ENCODE results near the gene TPM2.

TPM2 gene

DNA sequence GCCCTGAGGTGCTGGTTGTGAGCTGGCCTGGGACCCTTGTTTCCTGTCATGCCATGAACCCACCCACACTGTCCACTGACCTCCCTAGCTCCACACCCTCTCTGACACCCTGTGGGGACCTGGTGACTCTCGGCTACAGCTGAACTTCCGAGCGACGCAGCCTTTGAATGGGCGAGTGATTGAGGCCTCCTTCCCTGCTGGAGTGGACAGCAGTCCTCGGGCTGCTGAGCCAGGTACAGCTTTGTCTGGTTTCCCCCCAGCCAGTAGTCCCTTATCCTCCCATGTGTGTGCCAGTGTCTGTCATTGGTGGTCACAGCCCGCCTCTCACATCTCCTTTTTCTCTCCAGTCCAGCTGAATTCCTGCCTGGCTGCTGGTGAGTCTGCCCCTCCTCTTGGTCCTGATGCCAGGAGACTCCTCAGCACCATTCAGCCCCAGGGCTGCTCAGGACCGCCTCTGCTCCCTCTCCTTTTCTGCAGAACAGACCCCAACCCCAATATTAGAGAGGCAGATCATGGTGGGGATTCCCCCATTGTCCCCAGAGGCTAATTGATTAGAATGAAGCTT is 9.9 kb downstream of the TPM2 start:
- in situ Hi-C loops (cut with MboI; ENCODE audit: low sequenced_read_pairs) = no loop called here

DNA sequence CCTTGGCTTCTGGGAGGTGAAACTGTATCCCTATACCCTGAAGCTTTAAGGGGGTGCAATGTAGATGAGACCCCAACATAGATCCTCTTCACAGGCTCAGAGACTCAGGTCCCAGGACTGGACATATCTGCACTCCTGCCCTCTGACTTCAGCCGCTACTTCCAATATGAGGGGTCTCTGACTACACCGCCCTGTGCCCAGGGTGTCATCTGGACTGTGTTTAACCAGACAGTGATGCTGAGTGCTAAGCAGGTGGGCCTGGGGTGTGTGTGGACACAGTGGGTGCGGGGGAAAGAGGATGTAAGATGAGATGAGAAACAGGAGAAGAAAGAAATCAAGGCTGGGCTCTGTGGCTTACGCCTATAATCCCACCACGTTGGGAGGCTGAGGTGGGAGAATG is 10.6 kb downstream of the TPM2 start:
- in situ Hi-C loops (cut with MboI; ENCODE audit: low sequenced_read_pairs) = no loop called here

DNA sequence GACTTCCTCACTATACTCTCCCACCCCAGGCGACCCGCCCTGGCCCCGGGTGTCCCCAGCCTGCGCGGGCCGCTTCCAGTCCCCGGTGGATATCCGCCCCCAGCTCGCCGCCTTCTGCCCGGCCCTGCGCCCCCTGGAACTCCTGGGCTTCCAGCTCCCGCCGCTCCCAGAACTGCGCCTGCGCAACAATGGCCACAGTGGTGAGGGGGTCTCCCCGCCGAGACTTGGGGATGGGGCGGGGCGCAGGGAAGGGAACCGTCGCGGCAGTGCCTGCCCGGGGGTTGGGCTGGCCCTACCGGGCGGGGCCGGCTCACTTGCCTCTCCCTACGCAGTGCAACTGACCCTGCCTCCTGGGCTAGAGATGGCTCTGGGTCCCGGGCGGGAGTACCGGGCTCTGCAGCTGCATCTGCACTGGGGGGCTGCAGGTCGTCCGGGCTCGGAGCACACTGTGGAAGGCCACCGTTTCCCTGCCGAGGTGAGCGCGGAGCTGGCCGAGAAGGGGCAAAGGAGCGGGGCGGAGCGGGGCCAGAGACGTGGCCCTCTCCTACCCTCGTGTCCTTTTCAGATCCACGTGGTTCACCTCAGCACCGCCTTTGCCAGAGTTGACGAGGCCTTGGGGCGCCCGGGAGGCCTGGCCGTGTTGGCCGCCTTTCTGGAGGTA is 13.9 kb downstream of the TPM2 start:
- in situ Hi-C loops (cut with MboI; ENCODE audit: low sequenced_read_pairs) = no loop called here

DNA sequence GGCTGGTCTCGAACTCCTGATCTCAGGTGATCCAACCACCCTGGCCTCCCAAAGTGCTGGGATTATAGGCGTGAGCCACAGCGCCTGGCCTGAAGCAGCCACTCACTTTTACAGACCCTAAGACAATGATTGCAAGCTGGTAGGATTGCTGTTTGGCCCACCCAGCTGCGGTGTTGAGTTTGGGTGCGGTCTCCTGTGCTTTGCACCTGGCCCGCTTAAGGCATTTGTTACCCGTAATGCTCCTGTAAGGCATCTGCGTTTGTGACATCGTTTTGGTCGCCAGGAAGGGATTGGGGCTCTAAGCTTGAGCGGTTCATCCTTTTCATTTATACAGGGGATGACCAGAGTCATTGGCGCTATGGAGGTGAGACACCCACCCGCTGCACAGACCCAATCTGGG is 14.5 kb downstream of the TPM2 start:
- in situ Hi-C loops (cut with MboI; ENCODE audit: low sequenced_read_pairs) = no loop called here

GRCh38 chr9:35674025-35674361 is 15.7 kb downstream of the TPM2 start:
- in situ Hi-C loops (cut with MboI; ENCODE audit: low sequenced_read_pairs) = no loop called here

DNA sequence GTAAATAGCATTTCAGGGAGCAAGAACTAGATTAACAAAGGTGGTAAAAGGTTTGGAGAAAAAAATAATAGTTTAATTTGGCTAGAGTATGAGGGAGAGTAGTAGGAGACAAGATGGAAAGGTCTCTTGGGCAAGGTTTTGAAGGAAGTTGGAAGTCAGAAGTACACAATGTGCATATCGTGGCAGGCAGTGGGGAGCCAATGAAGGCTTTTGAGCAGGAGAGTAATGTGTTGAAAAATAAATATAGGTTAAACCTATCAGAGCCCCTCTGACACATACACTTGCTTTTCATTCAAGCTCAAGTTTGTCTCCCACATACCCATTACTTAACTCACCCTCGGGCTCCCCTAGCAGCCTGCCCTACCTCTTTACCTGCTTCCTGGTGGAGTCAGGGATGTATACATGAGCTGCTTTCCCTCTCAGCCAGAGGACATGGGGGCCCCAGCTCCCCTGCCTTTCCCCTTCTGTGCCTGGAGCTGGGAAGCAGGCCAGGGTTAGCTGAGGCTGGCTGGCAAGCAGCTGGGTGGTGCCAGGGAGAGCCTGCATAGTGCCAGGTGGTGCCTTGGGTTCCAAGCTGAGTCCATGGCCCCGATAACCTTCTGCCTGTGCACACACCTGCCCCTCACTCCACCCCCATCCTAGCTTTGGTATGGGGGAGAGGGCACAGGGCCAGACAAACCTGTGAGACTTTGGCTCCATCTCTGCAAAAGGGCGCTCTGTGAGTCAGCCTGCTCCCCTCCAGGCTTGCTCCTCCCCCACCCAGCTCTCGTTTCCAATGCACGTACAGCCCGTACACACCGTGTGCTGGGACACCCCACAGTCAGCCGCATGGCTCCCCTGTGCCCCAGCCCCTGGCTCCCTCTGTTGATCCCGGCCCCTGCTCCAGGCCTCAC is 16.3 kb downstream of the TPM2 start, which contains the start of gene CA9:
Gene CA9 (plus strand): TSS at position 797 of the 893 bp plus-strand sequence. CDS start 32 bp downstream, at position 829.
- in situ Hi-C loops (cut with MboI; ENCODE audit: low sequenced_read_pairs) = no loop called here

DNA sequence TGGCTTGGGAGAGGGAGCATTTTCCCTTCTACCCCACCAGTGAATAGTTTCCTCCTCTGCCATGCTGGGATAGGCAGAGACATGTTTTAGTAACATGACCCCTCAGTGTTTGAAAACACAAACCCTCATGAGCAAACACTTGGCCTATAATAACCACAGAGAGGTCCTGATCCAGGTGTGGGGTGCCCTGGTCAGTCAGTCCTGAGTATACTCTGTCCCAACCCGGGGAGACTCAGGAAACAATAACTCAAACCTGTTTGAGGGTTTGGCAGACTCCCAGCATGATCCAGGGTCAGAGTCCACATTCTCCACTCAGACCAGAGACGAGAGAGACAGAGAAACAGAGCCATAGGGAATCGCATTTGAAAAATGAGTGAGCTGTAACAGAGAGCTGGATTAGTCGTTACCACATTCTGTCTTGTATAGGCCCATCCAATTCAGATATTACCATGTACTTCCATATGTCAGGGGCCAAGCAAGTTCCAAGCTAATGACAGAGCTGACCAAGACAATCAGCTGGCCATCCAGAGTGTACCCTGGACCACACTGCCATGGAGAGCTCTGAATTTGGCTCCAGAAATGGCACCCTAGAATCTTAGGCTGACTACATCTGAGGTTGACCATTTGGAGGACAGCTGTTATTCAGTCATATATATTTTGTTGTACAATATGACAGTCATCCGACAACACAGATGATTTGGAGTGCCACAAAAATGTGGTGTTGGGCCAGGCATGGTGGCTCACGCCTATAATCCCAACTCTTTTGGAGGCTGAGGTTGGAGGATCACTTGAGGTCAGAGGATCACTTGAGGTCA is 20.2 kb downstream of the TPM2 start:
- in situ Hi-C loops (cut with MboI; ENCODE audit: low sequenced_read_pairs) = no loop called here

DNA sequence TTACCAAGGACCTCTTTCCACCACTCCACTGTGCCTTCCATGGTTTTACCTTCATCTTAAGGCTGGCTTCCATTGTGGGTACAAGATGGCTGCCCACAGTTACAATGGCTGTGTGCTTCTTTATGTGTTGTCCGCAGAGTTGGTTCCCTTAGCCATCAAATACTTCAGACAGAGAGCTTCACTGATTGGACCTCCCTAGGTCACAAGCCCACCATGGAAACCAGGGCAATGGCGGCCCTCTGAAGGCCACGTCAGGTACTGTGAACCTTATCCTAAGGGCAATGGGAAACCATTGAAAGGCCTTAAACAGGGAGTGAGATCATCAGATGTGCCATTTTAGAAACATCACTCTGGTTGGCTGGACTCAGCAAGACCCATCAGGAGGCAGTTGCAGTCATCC is 21.8 kb downstream of the TPM2 start:
- in situ Hi-C loops (cut with MboI; ENCODE audit: low sequenced_read_pairs) = no loop called here

DNA sequence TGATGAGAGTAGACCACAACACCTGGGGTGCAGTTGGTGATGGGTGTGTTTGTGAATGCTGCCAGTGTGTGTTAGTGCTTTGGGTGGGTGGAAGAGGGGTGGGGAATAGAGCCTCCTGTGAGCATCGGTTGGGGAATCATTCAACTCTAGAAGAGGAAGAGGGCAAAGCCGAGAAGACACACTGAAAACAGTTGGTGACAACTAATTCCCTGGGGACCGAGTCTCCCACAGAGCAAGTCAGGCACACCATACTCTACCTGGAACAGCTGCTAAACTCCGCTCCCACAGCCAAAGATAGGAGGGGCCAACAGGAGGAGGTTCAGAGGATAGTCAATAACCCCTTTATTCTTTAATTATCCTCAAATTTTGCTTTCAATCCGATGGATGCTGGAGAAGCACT is 23.2 kb downstream of the TPM2 start:
- in situ Hi-C loops (cut with MboI; ENCODE audit: low sequenced_read_pairs) = no loop called here

- in situ Hi-C loops (cut with MboI; ENCODE audit: low sequenced_read_pairs) = no loop called here
These were observed 23.7 kb downstream of the TPM2 start for GRCh38 chr9:35666045-35666444.

DNA sequence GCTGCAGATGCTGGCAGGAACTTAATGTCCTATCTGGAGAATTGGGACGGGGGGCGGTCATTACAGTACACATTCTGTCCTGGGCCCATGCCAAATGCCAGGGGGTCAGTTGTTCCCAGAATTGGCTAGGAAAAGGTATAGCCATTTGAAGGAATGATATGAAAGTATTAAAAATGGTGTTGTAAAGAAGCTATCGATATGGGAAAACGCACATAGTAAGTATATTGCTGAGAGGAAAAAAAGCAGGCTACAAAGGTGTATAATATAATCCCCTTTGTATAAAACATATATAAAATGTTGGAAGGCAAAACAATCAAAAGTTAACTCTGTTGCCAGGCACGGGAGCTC is 24.3 kb downstream of the TPM2 start:
- in situ Hi-C loops (cut with MboI; ENCODE audit: low sequenced_read_pairs) = no loop called here

- in situ Hi-C loops (cut with MboI; ENCODE audit: low sequenced_read_pairs) = no loop called here
These were observed 24.9 kb downstream of the TPM2 start, which contains the start of gene ARHGEF39 for GRCh38 chr9:35664531-35665470. Gene ARHGEF39, minus strand, starts transcription at chr9:35665195. Its CDS starts 26 bp downstream, at chr9:35665169.

DNA sequence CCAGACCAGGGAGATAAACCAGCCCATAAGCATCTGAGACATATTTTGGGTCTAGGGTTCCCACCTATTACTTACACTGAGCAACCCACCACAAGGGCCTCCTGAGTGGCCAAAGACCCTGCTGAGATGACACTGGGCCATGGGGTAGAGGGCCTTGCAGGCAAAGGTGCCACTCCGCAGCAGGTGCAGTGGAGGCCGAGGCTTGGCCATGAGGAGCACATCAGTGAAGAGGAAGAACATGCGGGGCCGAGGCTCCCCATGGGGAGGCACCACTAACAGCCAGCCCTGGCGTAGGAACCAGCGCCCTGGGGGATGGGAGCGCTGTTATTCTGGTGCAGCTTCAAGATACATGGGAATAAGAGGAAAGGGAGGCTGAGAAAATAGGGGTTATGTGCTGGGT is 27.3 kb downstream of the TPM2 start:
- in situ Hi-C loops (cut with MboI; ENCODE audit: low sequenced_read_pairs) = no loop called here

- in situ Hi-C loops (cut with MboI; ENCODE audit: low sequenced_read_pairs) = no loop called here
These were observed 27.9 kb downstream of the TPM2 start for GRCh38 chr9:35661756-35662350.

GRCh38 chr9:35660966-35661415 is 28.7 kb downstream of the TPM2 start:
- in situ Hi-C loops (cut with MboI; ENCODE audit: low sequenced_read_pairs) = no loop called here

DNA sequence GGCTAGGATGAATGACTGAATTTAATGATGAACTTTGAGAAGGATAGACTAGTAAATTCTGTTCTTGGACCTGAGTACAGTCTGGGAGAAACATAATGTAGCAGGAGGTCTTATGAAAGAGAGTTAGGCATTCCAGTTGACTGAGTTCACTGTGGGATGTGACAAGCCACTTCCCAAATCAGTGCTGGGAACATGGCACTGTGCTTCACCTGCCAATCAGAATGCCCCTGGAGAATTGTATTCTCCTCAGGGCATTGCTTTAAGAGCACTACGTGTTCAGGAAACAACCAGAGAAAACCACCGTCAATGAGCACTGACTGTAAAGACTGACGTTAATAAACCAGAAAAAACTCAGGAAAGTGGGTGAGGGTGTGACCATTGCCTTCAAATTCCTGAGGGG is 30.4 kb downstream of the TPM2 start:
- in situ Hi-C loops (cut with MboI; ENCODE audit: low sequenced_read_pairs) = loop anchor here (5.0 kb wide), 1 partner anchor 68 kb away; no protein-coding TSS in a partner anchor

- in situ Hi-C loops (cut with MboI; ENCODE audit: low sequenced_read_pairs) = loop anchor here (5.0 kb wide), 1 partner anchor 68 kb away; no protein-coding TSS in a partner anchor
These were observed 30.8 kb downstream of the TPM2 start for GRCh38 chr9:35658968-35659220.

DNA sequence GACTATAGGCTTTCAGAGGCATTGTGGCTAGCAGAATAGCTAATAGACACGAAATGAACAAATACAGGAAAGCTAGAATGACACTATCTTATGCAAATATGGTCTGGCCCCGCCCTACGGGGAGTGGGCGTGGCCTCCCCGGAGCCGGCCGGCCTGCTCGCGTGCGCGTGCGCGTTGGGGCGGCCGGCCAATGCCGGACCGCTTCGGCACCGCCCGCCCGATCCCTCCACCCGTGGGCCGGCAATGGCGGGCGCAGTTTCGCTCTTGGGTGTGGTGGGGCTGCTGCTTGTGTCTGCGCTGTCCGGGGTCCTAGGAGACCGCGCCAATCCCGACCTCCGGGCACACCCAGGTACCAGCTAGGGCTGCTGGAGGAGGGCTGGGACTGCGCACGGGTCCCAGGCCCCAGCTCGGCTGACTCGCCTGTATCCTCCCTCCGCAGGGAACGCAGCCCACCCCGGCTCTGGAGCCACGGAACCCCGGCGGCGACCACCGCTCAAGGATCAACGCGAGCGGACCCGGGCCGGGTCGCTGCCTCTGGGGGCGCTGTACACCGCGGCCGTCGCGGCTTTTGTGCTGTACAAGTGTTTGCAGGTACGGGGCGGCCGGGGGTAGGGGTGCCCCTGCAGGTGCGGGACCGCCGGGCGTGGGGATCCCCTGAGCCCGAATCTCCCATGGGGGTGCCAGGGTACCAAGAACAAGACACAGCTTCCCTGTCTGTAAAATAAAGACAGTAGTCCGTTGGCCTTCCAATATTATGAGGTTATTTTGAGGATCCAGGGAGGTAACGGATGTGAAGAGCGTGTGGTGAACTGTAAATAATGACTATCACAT is 31.4 kb downstream of the TPM2 start, which contains the start of gene CCDC107:
Gene CCDC107 (plus strand): TSS at position 156 of the 831 bp plus-strand sequence. CDS start 88 bp downstream, at position 244.
- in situ Hi-C loops (cut with MboI; ENCODE audit: low sequenced_read_pairs) = loop anchor here (5.0 kb wide), 1 partner anchor 69 kb away; no protein-coding TSS in a partner anchor
